Measurements from ENCODE around the gene C18orf63.

Gene C18orf63

GRCh38 chr18:74380916-74381315 lies 65.3 kb downstream of the C18orf63 start:
- Histone ChIP-seq H3K4me2 (ENCODE audit: low read depth, low read length, poor library complexity, severe bottlenecking) (no peak overlapping the region), H2AFZ (ENCODE audit: low read depth, low read length, severe bottlenecking) (no peak overlapping the region), H3K27me3 (ENCODE audit: low read length) (0 out of 2 replicates have a peak, but pooled peaks cover 3% of the 10 kb centered on the region), H3K4me3 (ENCODE audit: insufficient read depth, low read length, poor library complexity, severe bottlenecking) (no peak overlapping the region), H3K9ac (ENCODE audit: low read length) (no peak overlapping the region), H3K36me3 (ENCODE audit: low read length) (no peaks in the 10 kb centered on the region), H3F3A (ENCODE audit: insufficient read depth) (no peaks in the 10 kb centered on the region), H4K20me1 (ENCODE audit: low read depth, low read length) (no peaks in the 10 kb centered on the region), H3K27ac (ENCODE audit: low read depth, low read length) (no peak overlapping the region), H3K9me3 (ENCODE audit: insufficient read depth, low read length) (no peaks in the 10 kb centered on the region), H3K9me2 (replicated peaks; ENCODE audit: insufficient read depth, low read length) (no peaks in the 10 kb centered on the region), H3K79me2 (ENCODE audit: insufficient read depth, low read length) (no peaks in the 10 kb centered on the region)
- no peak for TF ChIP-seq EZH2phosphoT487 (conservative IDR thresholded peaks at IDR 0.05; ENCODE audit: low read length)
- TF ChIP-seq, protein P1, sequence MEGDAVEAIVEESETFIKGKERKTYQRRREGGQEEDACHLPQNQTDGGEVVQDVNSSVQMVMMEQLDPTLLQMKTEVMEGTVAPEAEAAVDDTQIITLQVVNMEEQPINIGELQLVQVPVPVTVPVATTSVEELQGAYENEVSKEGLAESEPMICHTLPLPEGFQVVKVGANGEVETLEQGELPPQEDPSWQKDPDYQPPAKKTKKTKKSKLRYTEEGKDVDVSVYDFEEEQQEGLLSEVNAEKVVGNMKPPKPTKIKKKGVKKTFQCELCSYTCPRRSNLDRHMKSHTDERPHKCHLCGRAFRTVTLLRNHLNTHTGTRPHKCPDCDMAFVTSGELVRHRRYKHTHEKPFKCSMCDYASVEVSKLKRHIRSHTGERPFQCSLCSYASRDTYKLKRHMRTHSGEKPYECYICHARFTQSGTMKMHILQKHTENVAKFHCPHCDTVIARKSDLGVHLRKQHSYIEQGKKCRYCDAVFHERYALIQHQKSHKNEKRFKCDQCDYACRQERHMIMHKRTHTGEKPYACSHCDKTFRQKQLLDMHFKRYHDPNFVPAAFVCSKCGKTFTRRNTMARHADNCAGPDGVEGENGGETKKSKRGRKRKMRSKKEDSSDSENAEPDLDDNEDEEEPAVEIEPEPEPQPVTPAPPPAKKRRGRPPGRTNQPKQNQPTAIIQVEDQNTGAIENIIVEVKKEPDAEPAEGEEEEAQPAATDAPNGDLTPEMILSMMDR (IDR thresholded peaks at IDR 0.05; ENCODE audit: insufficient read depth, low read length, poor library complexity, severe bottlenecking), result no peak

DNA sequence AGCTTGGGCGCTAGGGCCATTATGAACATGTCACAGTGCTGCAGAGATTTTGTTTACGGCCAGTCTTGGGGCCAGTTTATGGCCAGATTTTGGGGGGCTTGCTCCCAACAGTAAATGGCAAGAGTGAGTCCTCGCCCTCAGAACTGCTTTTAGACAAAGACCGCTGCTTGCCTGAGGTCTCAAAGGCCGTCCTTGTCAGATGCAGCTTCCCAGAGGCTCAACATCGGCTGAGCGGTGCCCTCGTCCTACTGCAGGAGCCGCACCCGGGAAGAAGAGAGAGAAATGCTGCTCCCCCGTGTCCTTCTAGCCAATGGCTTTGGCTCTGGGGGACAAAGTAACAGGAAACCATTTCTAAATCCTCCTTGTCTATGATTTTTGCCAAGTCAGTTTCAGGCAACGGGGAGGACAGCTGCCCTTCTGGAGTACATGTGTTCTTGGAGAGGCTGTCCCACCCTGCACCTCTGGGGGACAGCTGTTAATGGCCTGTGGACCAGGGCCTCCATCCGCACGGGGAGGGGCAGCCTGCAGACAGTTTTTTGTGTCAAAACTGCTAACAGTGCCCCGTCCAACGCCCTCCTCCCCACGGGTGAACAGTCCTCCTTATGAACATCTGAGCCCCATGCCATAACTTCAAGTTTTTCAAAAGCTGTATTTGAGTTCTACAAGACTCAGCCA lies 66.1 kb downstream of the C18orf63 start:
- no peaks in the 10 kb centered on the region for H4K20me1 ChIP-seq (ENCODE audit: low read depth, low read length)
- H3K9ac ChIP-seq (ENCODE audit: low read length), result no peak overlapping the region
- no peak for TF ChIP-seq EZH2phosphoT487 (conservative IDR thresholded peaks at IDR 0.05; ENCODE audit: low read length)
- TF ChIP-seq, protein P1 (IDR thresholded peaks at IDR 0.05; ENCODE audit: insufficient read depth, low read length, poor library complexity, severe bottlenecking), result no peak
- H2AFZ ChIP-seq (ENCODE audit: low read depth, low read length, severe bottlenecking), result no peak overlapping the region
- no peak overlapping the region for H3K4me3 ChIP-seq (ENCODE audit: insufficient read depth, low read length, poor library complexity, severe bottlenecking)
- H3K27ac ChIP-seq (ENCODE audit: low read depth, low read length), result no peak overlapping the region
- H3K4me2 ChIP-seq (ENCODE audit: low read depth, low read length, poor library complexity, severe bottlenecking), result no peak overlapping the region
- H3K79me2 ChIP-seq (ENCODE audit: insufficient read depth, low read length), result no peaks in the 10 kb centered on the region
- no peaks in the 10 kb centered on the region for H3F3A ChIP-seq (ENCODE audit: insufficient read depth)
- no peaks in the 10 kb centered on the region for H3K9me2 ChIP-seq (replicated peaks; ENCODE audit: insufficient read depth, low read length)
- 0 out of 2 replicates have a peak, but pooled peaks cover 3% of the 10 kb centered on the region for H3K27me3 ChIP-seq (ENCODE audit: low read length)
- no peaks in the 10 kb centered on the region for H3K9me3 ChIP-seq (ENCODE audit: insufficient read depth, low read length)
- H3K36me3 ChIP-seq (ENCODE audit: low read length), result no peaks in the 10 kb centered on the region

DNA sequence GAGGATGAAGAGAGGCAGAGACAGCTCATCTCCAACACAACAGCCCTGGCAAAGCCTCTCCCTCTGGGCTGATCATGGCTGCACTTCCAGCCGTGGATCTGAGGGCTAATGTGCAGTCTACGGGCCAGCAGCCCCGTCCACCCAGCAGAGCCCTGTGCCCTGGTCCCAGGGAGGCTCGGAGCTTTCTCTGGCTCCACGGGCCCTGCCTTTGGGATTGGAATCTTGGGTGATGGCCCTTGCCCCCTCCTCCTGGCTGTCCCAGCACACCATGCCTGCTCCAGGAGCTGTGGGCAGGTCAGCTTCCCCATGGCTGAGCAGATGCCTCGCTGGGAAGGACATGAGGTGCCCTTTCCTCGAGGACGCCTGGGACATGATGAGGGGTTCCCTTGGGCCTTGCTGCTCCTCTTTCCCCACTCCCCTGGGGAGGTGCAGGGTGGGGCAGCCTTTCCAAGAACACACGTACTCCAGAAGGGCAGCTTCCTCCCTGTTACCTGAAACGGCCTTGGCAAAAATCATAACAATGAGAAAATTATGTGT lies 66.9 kb downstream of the C18orf63 start:
- 0 out of 2 replicates have a peak, but pooled peaks cover 3% of the 10 kb centered on the region for H3K27me3 ChIP-seq (ENCODE audit: low read length)
- no peaks in the 10 kb centered on the region for H3K36me3 ChIP-seq (ENCODE audit: low read length)
- H3K9ac ChIP-seq (ENCODE audit: low read length), result no peak overlapping the region
- H3K4me3 ChIP-seq (ENCODE audit: insufficient read depth, low read length, poor library complexity, severe bottlenecking), result no peak overlapping the region
- H3F3A ChIP-seq (ENCODE audit: insufficient read depth), result no peaks in the 10 kb centered on the region
- no peaks in the 10 kb centered on the region for H3K79me2 ChIP-seq (ENCODE audit: insufficient read depth, low read length)
- H3K27ac ChIP-seq (ENCODE audit: low read depth, low read length), result no peak overlapping the region
- no peaks in the 10 kb centered on the region for H3K9me2 ChIP-seq (replicated peaks; ENCODE audit: insufficient read depth, low read length)
- no peaks in the 10 kb centered on the region for H3K9me3 ChIP-seq (ENCODE audit: insufficient read depth, low read length)
- H2AFZ ChIP-seq (ENCODE audit: low read depth, low read length, severe bottlenecking), result no peak overlapping the region
- TF ChIP-seq, protein P1 (IDR thresholded peaks at IDR 0.05; ENCODE audit: insufficient read depth, low read length, poor library complexity, severe bottlenecking), result no peak
- TF ChIP-seq EZH2phosphoT487 (conservative IDR thresholded peaks at IDR 0.05; ENCODE audit: low read length), result no peak
- no peak overlapping the region for H3K4me2 ChIP-seq (ENCODE audit: low read depth, low read length, poor library complexity, severe bottlenecking)
- H4K20me1 ChIP-seq (ENCODE audit: low read depth, low read length), result no peaks in the 10 kb centered on the region

Data from SU-DHL-6 (cell line).